GM19043 (cell line): ENCODE results near the gene PLEK2.
"Not testable (repeated sequence)": the region's sequence is repeated elsewhere in the genome, so short reads cannot be mapped to it uniquely, and the experiment has no call there.

Source experiments
- ATAC-seq: cut with Tn5 transposase; IDR thresholded peaks from one replicate; pipeline ENCODE4 v1.9.1; 2021; ENCODE audit warnings: low read depth; ENCODE audit not compliant: unreplicated experiment

The PLEK2 gene

GRCh38 chr14:67408122-67408801 is 3.7 kb downstream of the PLEK2 start:
- ATAC-seq: not testable (repeated sequence)

- no peak for ATAC-seq
These were observed 6.2 kb downstream of the PLEK2 start for GRCh38 chr14:67405771-67406170.

- ATAC-seq: no peak
These were observed 11.5 kb downstream of the PLEK2 start for GRCh38 chr14:67400434-67400833.

GRCh38 chr14:67397536-67397935 is 14.4 kb downstream of the PLEK2 start:
- no peak for ATAC-seq

- no peak for ATAC-seq
These were observed 15.5 kb downstream of the PLEK2 start for GRCh38 chr14:67396381-67396970.

GRCh38 chr14:67395876-67396189 is 16.1 kb downstream of the PLEK2 start:
- no peak for ATAC-seq

- no peak for ATAC-seq
These were observed 16.7 kb downstream of the PLEK2 start for GRCh38 chr14:67395086-67395875.

- ATAC-seq: no peak
These were observed 18.3 kb downstream of the PLEK2 start for GRCh38 chr14:67393689-67394088.

- ATAC-seq: no peak
These were observed 19.2 kb downstream of the PLEK2 start for GRCh38 chr14:67392800-67393199.

- no peak for ATAC-seq
These were observed 19.8 kb downstream of the PLEK2 start for GRCh38 chr14:67392123-67392522.

- ATAC-seq: no peak
These were observed 20.7 kb downstream of the PLEK2 start for GRCh38 chr14:67391268-67391667.

- no peak for ATAC-seq
These were observed 22.0 kb downstream of the PLEK2 start for GRCh38 chr14:67389811-67390534.

- no peak for ATAC-seq
These were observed 22.7 kb downstream of the PLEK2 start for GRCh38 chr14:67389275-67389674.

- ATAC-seq: no peak
These were observed 24.8 kb downstream of the PLEK2 start for GRCh38 chr14:67387195-67387594.

GRCh38 chr14:67385618-67386017 is 26.3 kb downstream of the PLEK2 start:
- ATAC-seq: no peak

GRCh38 chr14:67385120-67385519 is 26.8 kb downstream of the PLEK2 start:
- ATAC-seq: no peak

GRCh38 chr14:67377916-67378315 is 34.0 kb downstream of the PLEK2 start:
- no peak for ATAC-seq

GRCh38 chr14:67373347-67373746 is 38.6 kb downstream of the PLEK2 start:
- ATAC-seq: no peak

GRCh38 chr14:67372833-67373232 is 39.1 kb downstream of the PLEK2 start:
- ATAC-seq: no peak

GRCh38 chr14:67371247-67372148 is 40.5 kb downstream of the PLEK2 start:
- no peak for ATAC-seq
